ENCODE data around the gene ENC1. TPM values are rescaled to one million over a fixed set of nuclear protein-coding genes. Genes with fewer than 3 reads are reported as not detected.

Gene ENC1
- 37.0 TPM for total RNA-seq (2021; ENCODE audit: unreplicated experiment)
- 26.9 TPM for polyA plus RNA-seq (2012; ENCODE audit: insufficient read length)
- Bru-seq, nascent RNA: percentile 95 among the genes with signal in this experiment
- percentile 98 among the genes with signal in this experiment for BruChase-seq, experiment 1, labeled RNA remaining after a 2-hour chase
- BruChase-seq, experiment 2, labeled RNA remaining after a 6-hour chase: percentile 86 among the genes with signal in this experiment
- long read RNA-seq, full-length matches to known transcripts: 7 of 12 reads
- long read RNA-seq, partial matches to known transcripts: 1 of 12 reads
- long read RNA-seq, other reads (novel, unspliced or antisense): 4 of 12 reads

- H3K9me3 ChIP-seq (ENCODE audit: control insufficient read depth, insufficient read depth, low read depth, low read length): no peaks in the 10 kb centered on the region
- H3K27ac ChIP-seq (ENCODE audit: low read length): peak within 1 kb of the TSS; percentile 78
- ChIA-PET POLR2A (interaction anchor here (0.6 kb wide), 1 partner anchor 1024 kb away, joined by 3 read pairs; no protein-coding TSS in a partner anchor), CTCF (interaction anchor here (0.6 to 1.1 kb wide), 2 partner anchors 428 to 1121 kb away, joined by 3 read pairs; no protein-coding TSS in a partner anchor)
- H3K27me3 ChIP-seq (ENCODE audit: control insufficient read depth, insufficient read depth, low read length): no peaks in the 10 kb centered on the region
- DNase-seq (ENCODE audit: low read depth, low spot score) (peak; percentile 43), ATAC-seq (peak; percentile 85)
- H3K4me1 ChIP-seq (ENCODE audit: control insufficient read depth, insufficient read depth, low read length): peaks cover 26% of the 10 kb centered on the region
- in situ Hi-C loops (cut with HindIII; ENCODE audit: low pct_unique_long_range_greater_than_20kb, low sequenced_read_pairs) (no loop called here), intact Hi-C loops (cut with micrococcal nuclease; ENCODE audit: unreplicated experiment) (loop anchor here (2.0 to 10.0 kb wide), 4 partner anchors 246 to 1046 kb away; no protein-coding TSS in a partner anchor)
- peak within 1 kb of the TSS; percentile 79 to 88 for H3K4me3 ChIP-seq (ENCODE audit: low read depth in 2 of 2, low read length in 2 of 2)
- H3K36me3 ChIP-seq (ENCODE audit: control insufficient read depth, insufficient read depth, low read length): peaks cover 4% of the 10 kb centered on the region; the same call in 1 of the 2 replicates
- BruUV-seq (replicated peaks): no TSS peak
- 0 out of 2 replicates have a peak, but pooled peaks have one; percentile 51 for TF ChIP-seq SIN3A (IDR thresholded peaks at IDR 0.05; ENCODE audit: borderline replicate concordance, insufficient read depth, low read depth, low read length)
- 0 out of 4 replicates have a peak, but pooled peaks of 1 of the 2 experiments have one; percentile 39 for TF ChIP-seq REST (IDR thresholded peaks at IDR 0.05; ENCODE audit: insufficient read depth in 1 of 2, low read depth in 2 of 2, low read length in 1 of 2)
- peak; percentile 84 for TF ChIP-seq POLR2AphosphoS5 (IDR thresholded peaks at IDR 0.05; ENCODE audit: low read depth, low read length)
- TF ChIP-seq CTCF (IDR thresholded peaks at IDR 0.05): peak; percentile 70
- TF ChIP-seq TCF7L2 (IDR thresholded peaks at IDR 0.05; ENCODE audit: low read depth, low read length): peak; percentile 47; the same call in 1 of the 2 replicates
Observed at GRCh38 chr5:74640450-74640953, at the start of gene ENC1. Gene ENC1, minus strand, starts transcription at chr5:74640728. Its CDS starts 4,243 bp downstream, at chr5:74636485.

- BruUV-seq (replicated peaks): no TSS peak
Observed at GRCh38 chr5:74686962-74687751, 46.6 kb upstream of the ENC1 start.

More at GRCh38 chr5:74686962-74687751, 46.6 kb upstream of the ENC1 start:
- ChIA-PET CTCF (no interaction called here), POLR2A (no interaction called here)
- in situ Hi-C loops (cut with HindIII; ENCODE audit: low pct_unique_long_range_greater_than_20kb, low sequenced_read_pairs): no loop called here
- Histone ChIP-seq H3K4me1 (ENCODE audit: control insufficient read depth, insufficient read depth, low read length) (peaks cover 12% of the 10 kb centered on the region), H3K4me3 (ENCODE audit: low read depth in 2 of 2, low read length in 2 of 2) (peak overlapping the region; percentile 88 to 96; a peak in 3 of 4 replicates), H3K36me3 (ENCODE audit: control insufficient read depth, insufficient read depth, low read length) (peaks cover 29% of the 10 kb centered on the region), H3K27me3 (ENCODE audit: control insufficient read depth, insufficient read depth, low read length) (no peaks in the 10 kb centered on the region), H3K9me3 (ENCODE audit: control insufficient read depth, insufficient read depth, low read depth, low read length) (no peaks in the 10 kb centered on the region), H3K27ac (ENCODE audit: low read length) (peak overlapping the region; percentile 92)
- TF ChIP-seq REST (IDR thresholded peaks at IDR 0.05; ENCODE audit: insufficient read depth in 1 of 2, low read depth in 2 of 2, low read length in 1 of 2): no peak
- TF ChIP-seq TCF7L2 (IDR thresholded peaks at IDR 0.05; ENCODE audit: low read depth, low read length): no peak
- no peak for TF ChIP-seq POLR2AphosphoS5 (IDR thresholded peaks at IDR 0.05; ENCODE audit: low read depth, low read length)
- TF ChIP-seq SIN3A (IDR thresholded peaks at IDR 0.05; ENCODE audit: borderline replicate concordance, insufficient read depth, low read depth, low read length): no peak
- TF ChIP-seq CTCF (IDR thresholded peaks at IDR 0.05): no peak
- no peak for DNase-seq (ENCODE audit: low read depth, low spot score)
- ATAC-seq: no peak
- intact Hi-C loops (cut with micrococcal nuclease; ENCODE audit: unreplicated experiment): no loop called here
